Neuron (in vitro differentiated cells): Measurements from ENCODE around the gene KRTAP20-2.

ENCODE experiments used
- H2AFZ ChIP-seq: one replicate; pipeline ENCODE4 v1.6.1; 2013; ENCODE audit warnings: low read depth, mild to moderate bottlenecking, inconsistent platforms, low read length, moderate library complexity
- H3K27me3 ChIP-seq: one replicate; pipeline ENCODE4 v1.6.1; 2013; ENCODE audit warnings: low read length; ENCODE audit not compliant: insufficient read depth
- H3K36me3 ChIP-seq: one replicate; pipeline ENCODE4 v1.6.1; 2013; ENCODE audit warnings: low read length; ENCODE audit not compliant: insufficient read depth
- H3K4me1 ChIP-seq: one replicate; pipeline ENCODE4 v1.6.1; 2013; ENCODE audit warnings: low read length; ENCODE audit not compliant: insufficient read depth
- H3K4me3 ChIP-seq: 2 replicates; pipeline ENCODE4 v1.5.1; 2013; ENCODE audit warnings: mild to moderate bottlenecking, low read length, moderate library complexity
- H3K9me3 ChIP-seq: one replicate; pipeline ENCODE4 v1.6.1; 2013; ENCODE audit warnings: low read length

KRTAP20-2 gene

GRCh38 chr21:30625449-30626165, 9.4 kb upstream of the KRTAP20-2 start:
- Histone ChIP-seq H3K27me3 (no peaks in the 10 kb centered on the region), H3K4me1 (no peaks in the 10 kb centered on the region), H3K36me3 (no peaks in the 10 kb centered on the region), H3K4me3 (no peak overlapping the region), H2AFZ (no peak overlapping the region), H3K9me3 (no peaks in the 10 kb centered on the region)

DNA sequence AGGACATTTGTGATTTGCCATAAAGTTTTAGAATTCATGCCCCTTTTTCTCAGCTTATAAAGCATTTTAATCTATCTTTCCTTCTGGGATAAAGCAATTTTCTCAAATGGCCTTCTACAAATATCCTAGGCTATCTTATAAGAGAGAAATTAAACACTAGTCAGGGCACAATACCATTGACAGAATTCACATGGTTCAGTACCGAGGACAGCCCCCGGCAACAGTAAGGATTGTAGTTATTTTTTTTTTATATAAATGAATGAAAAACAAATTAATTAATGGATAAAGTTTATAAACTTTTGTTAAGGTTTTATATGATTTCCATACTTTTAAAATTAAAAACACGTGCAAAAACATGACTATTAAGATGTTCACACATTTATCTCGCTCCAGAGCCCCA, 6.9 kb upstream of the KRTAP20-2 start:
- no peaks in the 10 kb centered on the region for H3K4me1 ChIP-seq
- H3K9me3 ChIP-seq, result no peaks in the 10 kb centered on the region
- H3K36me3 ChIP-seq, result no peaks in the 10 kb centered on the region
- no peak overlapping the region for H2AFZ ChIP-seq
- no peak overlapping the region for H3K4me3 ChIP-seq
- no peaks in the 10 kb centered on the region for H3K27me3 ChIP-seq

GRCh38 chr21:30629200-30629599, 5.8 kb upstream of the KRTAP20-2 start:
- no peak overlapping the region for H3K4me3 ChIP-seq
- no peaks in the 10 kb centered on the region for H3K4me1 ChIP-seq
- H3K36me3 ChIP-seq, result no peaks in the 10 kb centered on the region
- no peak overlapping the region for H2AFZ ChIP-seq
- no peaks in the 10 kb centered on the region for H3K9me3 ChIP-seq
- H3K27me3 ChIP-seq, result no peaks in the 10 kb centered on the region

DNA sequence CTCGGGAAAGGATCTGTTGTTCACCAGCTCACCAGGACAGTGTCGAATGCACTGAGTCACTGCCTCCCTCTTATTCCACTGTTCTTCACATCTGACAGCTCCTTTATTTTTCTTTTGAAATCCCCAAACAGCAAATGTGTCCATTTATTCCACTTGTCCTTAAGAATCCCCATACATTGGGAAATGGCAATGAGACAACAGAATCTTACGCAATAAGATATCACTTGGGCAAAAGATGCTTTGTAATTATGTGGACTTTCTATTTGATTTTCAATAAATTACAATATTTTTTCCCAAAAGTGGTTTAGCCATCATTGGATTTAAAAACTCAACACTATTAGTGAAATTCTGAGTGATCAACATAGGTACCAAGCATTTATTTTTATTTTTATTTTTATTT, 3.7 kb downstream of the KRTAP20-2 start:
- no peak overlapping the region for H3K4me3 ChIP-seq
- no peaks in the 10 kb centered on the region for H3K27me3 ChIP-seq
- H3K4me1 ChIP-seq, result no peaks in the 10 kb centered on the region
- H3K36me3 ChIP-seq, result no peaks in the 10 kb centered on the region
- H3K9me3 ChIP-seq, result no peaks in the 10 kb centered on the region
- no peak overlapping the region for H2AFZ ChIP-seq

DNA sequence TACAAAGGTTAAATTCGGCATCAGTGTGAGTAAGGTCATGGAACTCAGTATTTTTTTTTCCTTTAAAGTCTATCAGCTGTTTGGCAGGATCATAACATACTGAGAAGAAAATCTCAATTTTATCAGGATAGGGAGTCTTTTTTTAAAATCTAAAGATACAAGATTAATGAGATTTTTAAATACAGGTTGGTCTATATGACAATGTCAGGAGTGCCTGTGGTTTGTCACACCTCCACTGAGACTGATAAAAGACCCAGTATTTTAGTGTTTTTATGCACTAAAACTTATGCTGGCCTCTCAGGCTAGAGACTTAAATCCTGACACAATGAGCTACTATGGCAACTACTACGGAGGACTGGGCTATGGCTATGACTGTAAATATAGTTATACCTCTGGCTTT, 7.6 kb downstream of the KRTAP20-2 start, which contains the start of gene KRTAP20-3:
TSS of gene KRTAP20-3 (plus strand) at position 301 of the 400 bp plus-strand sequence.
- H3K27me3 ChIP-seq, result no peaks in the 10 kb centered on the region
- H3K36me3 ChIP-seq, result no peaks in the 10 kb centered on the region
- no peaks in the 10 kb centered on the region for H3K4me1 ChIP-seq
- no peaks in the 10 kb centered on the region for H3K9me3 ChIP-seq
- H2AFZ ChIP-seq, result no peak within 1 kb of the TSS
- no peak within 1 kb of the TSS for H3K4me3 ChIP-seq

GRCh38 chr21:30646904-30647414, 12.0 kb downstream of the KRTAP20-2 start:
- H3K27me3 ChIP-seq, result no peaks in the 10 kb centered on the region
- H3K9me3 ChIP-seq, result no peaks in the 10 kb centered on the region
- H2AFZ ChIP-seq, result no peak overlapping the region
- no peaks in the 10 kb centered on the region for H3K4me1 ChIP-seq
- H3K36me3 ChIP-seq, result no peaks in the 10 kb centered on the region
- no peak overlapping the region for H3K4me3 ChIP-seq

- Histone ChIP-seq H3K9me3 (no peaks in the 10 kb centered on the region), H3K27me3 (no peaks in the 10 kb centered on the region), H2AFZ (no peak overlapping the region)
These were observed 17.9 kb downstream of the KRTAP20-2 start for GRCh38 chr21:30652891-30653290.

GRCh38 chr21:30668776-30669175, 33.8 kb downstream of the KRTAP20-2 start:
- Histone ChIP-seq H3K4me1 (no peaks in the 10 kb centered on the region), H3K4me3 (no peak overlapping the region), H3K27me3 (no peaks in the 10 kb centered on the region), H3K9me3 (no peaks in the 10 kb centered on the region), H3K36me3 (no peaks in the 10 kb centered on the region), H2AFZ (no peak overlapping the region)

More at GRCh38 chr21:30652891-30653290, 17.9 kb downstream of the KRTAP20-2 start:
- H3K4me3 ChIP-seq, result no peak overlapping the region
- no peaks in the 10 kb centered on the region for H3K36me3 ChIP-seq
- no peaks in the 10 kb centered on the region for H3K4me1 ChIP-seq

DNA sequence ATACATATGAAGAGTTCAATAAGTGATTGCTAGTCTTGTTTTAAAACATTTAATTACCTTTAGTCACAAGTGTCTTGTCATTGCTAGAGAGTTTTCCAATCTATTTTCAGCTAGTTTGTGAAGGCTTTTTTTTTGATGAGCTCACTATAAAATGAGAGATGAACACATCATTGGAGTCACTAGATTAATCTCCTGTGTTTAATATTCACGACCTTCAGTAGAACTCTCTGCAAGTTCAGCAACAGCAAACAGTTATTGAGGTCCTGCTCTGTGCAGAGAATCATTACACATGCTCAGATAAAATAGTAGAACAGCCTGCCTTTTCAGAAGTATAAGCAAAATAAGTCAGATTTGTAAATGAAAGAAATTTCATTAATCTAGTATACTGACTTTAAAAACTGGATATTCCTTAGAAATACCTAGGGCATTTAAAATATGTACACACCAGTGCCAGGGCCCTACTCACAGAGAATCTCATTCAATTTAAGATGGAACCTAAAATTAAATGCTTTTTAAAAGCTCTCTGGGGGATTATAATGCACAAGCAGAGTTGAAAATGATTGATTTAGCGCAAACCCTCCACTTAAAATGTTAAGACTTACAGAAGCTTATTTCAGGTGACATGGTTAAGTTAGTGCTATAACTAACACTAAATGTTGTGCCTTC, 38.1 kb downstream of the KRTAP20-2 start:
- H3K36me3 ChIP-seq, result no peaks in the 10 kb centered on the region
- no peak overlapping the region for H3K4me3 ChIP-seq
- no peaks in the 10 kb centered on the region for H3K9me3 ChIP-seq
- H3K27me3 ChIP-seq, result no peaks in the 10 kb centered on the region
- no peaks in the 10 kb centered on the region for H3K4me1 ChIP-seq
- H2AFZ ChIP-seq, result no peak overlapping the region

DNA sequence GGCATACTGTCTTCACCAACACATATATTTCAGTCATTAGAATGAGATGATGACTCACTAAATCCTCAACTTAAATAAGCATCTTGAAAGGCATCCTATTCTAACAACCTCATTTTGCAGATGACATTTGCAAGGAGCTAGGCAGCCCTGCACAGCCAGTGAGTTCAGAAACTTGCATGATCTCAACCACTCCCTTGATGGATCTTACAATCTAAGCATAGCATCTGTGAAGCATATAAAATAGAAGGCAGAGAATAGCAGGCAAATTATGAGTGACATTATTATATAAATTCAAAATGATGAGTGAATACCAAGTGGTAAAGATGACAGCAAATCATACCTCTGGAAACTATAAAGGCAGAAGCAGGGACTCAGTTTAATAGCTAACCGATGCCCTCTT, 39.3 kb downstream of the KRTAP20-2 start:
- Histone ChIP-seq H3K4me3 (no peak overlapping the region), H3K36me3 (no peaks in the 10 kb centered on the region), H3K4me1 (no peaks in the 10 kb centered on the region), H2AFZ (no peak overlapping the region), H3K27me3 (no peaks in the 10 kb centered on the region), H3K9me3 (no peaks in the 10 kb centered on the region)

DNA sequence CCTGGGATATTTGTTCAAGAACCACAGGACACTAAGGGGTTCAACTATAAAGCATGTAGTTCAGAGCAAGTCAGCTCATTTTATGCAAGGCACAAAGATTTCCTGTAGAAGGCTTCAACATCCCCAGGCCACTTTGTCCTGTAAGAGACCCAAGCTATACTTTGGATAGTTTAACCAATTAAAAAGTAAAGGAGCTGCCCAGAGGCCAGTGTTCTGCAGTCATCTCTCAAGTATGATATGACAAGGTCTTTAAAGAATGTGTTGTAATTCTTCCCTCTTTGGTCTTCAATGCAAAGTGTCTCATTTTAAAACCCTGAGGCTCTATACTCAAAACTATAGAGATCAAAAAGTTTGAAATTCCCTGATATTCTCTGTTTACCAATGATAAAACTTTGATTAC, 41.7 kb downstream of the KRTAP20-2 start:
- Histone ChIP-seq H2AFZ (no peak overlapping the region), H3K4me3 (no peak overlapping the region), H3K27me3 (no peaks in the 10 kb centered on the region), H3K36me3 (no peaks in the 10 kb centered on the region), H3K9me3 (no peaks in the 10 kb centered on the region), H3K4me1 (no peaks in the 10 kb centered on the region)

- Histone ChIP-seq H3K4me3 (no peak overlapping the region), H3K9me3 (no peaks in the 10 kb centered on the region), H3K27me3 (no peaks in the 10 kb centered on the region), H2AFZ (no peak overlapping the region), H3K4me1 (no peaks in the 10 kb centered on the region), H3K36me3 (no peaks in the 10 kb centered on the region)
These were observed 45.6 kb downstream of the KRTAP20-2 start for GRCh38 chr21:30680586-30680985.

GRCh38 chr21:30684506-30684905, 49.5 kb downstream of the KRTAP20-2 start:
- no peaks in the 10 kb centered on the region for H3K36me3 ChIP-seq
- H2AFZ ChIP-seq, result no peak overlapping the region
- no peaks in the 10 kb centered on the region for H3K4me1 ChIP-seq
- no peaks in the 10 kb centered on the region for H3K9me3 ChIP-seq
- H3K4me3 ChIP-seq, result no peak overlapping the region
- H3K27me3 ChIP-seq, result no peaks in the 10 kb centered on the region
